Subcutaneous adipose tissue (tissue), 4 donors: ENCODE results near the gene KLF12. TPM values are rescaled to one million over a fixed set of nuclear protein-coding genes. Genes with fewer than 3 reads are reported as not detected.

ENCODE experiments used
- CTCF ChIP-seq: fragments of 450-650 bp; IDR thresholded peaks from one replicate; pipeline ENCODE4 v1.5.1; 2016; ENCODE audit warnings: low read depth, mild to moderate bottlenecking, control low read depth, antibody characterized with exemption, moderate library complexity
- total RNA-seq, 4 donors: library from RNA; depleted of rRNA; stranded (reverse); fragments of >200 nt; gene quantifications; one replicate each; pipeline ENCODE4 v1.1.0, GENCODE V29; 2016

The KLF12 gene
- total RNA-seq, 4 donors from 2014 or later, result 4.9 to 11.0 (median 6.5) TPM

GRCh38 chr13:74129500-74130191, 4.6 kb downstream of the KLF12 start:
- TF ChIP-seq CTCF, result no peak

- no peak for TF ChIP-seq CTCF
These were observed 5.9 kb downstream of the KLF12 start for GRCh38 chr13:74128156-74128767.

DNA sequence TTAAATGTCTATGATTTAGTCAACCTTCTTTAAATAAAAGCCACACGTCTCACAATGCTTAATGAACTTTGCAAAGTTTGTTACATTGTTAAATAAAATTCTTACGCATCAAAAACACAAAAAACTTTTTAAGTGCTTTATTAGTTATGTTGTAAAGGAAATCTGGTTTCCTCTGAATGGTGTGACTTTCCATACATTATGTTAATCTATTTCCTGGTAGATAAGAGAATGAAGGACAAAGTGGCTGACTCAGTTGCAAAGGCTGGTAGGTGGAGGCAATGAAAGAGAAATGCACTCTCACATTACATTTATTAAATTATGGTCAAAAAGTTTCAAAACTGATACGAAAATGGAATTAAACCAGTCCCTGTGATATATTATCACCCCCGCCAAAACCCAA, 15.9 kb downstream of the KLF12 start:
- TF ChIP-seq CTCF, result no peak

GRCh38 chr13:74117207-74117705, 16.9 kb downstream of the KLF12 start:
- no peak for TF ChIP-seq CTCF

- no peak for TF ChIP-seq CTCF
These were observed 19.1 kb downstream of the KLF12 start for GRCh38 chr13:74115133-74115532.

- no peak for TF ChIP-seq CTCF
These were observed 19.6 kb downstream of the KLF12 start for GRCh38 chr13:74114641-74115040.

GRCh38 chr13:74114202-74114601, 20.0 kb downstream of the KLF12 start:
- no peak for TF ChIP-seq CTCF
